ENCODE measurements around the gene NOC4L. TPM values are rescaled to one million over a fixed set of nuclear protein-coding genes. Genes with fewer than 3 reads are reported as not detected.

NOC4L gene
- total RNA-seq, 1 experiment from 2014 or later = 41.4 TPM

DNA sequence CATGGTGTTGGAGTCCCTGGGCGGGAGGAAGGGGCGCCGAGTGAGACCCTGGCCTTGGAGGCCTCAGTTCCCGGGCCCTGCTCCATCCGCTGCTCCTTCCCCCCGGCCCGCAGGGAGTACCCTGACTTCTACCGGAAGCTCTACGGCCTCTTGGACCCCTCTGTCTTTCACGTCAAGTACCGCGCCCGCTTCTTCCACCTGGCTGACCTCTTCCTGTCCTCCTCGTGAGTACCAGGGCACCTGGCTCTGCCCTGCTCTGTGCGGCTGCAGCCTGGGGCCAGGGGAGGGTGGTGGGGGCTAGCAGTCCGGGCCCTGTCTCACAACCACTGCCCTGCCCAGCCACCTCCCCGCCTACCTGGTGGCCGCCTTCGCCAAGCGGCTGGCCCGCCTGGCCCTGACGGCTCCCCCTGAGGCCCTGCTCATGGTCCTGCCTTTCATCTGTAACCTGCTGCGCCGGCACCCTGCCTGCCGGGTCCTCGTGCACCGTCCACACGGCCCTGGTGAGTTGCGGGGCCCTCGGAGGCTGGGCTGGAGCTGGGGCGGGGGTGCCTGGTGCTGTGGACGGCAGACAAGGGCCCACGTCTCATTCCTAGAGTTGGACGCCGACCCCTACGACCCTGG is 7.0 kb downstream of the NOC4L start (continued):
- TF ChIP-seq ZNF138 (CRISPR knock-in tag; conservative IDR thresholded peaks at IDR 0.05) = no peak
- no peak for TF ChIP-seq ELF4 (CRISPR knock-in tag; IDR thresholded peaks at IDR 0.05; ENCODE audit: low read depth)
- TF ChIP-seq, protein P1, sequence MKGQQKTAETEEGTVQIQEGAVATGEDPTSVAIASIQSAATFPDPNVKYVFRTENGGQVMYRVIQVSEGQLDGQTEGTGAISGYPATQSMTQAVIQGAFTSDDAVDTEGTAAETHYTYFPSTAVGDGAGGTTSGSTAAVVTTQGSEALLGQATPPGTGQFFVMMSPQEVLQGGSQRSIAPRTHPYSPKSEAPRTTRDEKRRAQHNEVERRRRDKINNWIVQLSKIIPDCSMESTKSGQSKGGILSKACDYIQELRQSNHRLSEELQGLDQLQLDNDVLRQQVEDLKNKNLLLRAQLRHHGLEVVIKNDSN (CRISPR knock-in tag; IDR thresholded peaks at IDR 0.05) = no peak
- no peak for TF ChIP-seq FOXP1 (CRISPR knock-in tag; IDR thresholded peaks at IDR 0.05; ENCODE audit: borderline replicate concordance)

DNA sequence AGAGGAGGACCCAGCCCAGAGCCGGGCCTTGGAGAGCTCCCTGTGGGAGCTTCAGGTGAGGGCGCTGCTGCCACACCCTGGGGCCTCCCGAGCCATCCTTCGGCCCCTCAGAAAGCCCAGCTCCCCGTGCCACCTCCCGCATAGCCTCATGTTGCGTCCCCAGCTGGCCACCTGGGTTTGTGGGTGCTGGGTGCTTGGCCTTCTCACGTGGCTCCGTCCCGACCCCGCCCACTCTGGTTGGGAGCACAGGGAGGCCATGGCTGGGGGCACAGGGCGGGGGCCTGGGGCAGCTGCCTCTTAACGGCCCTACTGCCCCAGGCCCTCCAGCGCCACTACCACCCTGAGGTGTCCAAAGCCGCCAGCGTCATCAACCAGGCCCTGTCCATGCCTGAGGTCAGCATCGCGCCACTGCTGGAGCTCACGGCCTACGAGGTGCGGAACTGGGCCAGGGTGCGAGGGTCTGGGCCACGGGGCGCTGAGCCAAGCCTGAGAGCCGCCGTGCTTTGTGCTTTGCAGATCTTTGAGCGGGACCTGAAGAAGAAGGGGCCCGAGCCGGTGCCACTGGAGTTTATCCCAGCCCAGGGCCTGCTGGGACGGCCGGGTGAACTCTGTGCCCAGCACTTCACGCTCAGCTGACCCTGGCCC is 7.6 kb downstream of the NOC4L start:
- ChIA-PET POLR2A (no interaction called here), CTCF (interaction anchor here (1.2 kb wide), 1 partner anchor 262 kb away, joined by 5 read pairs; no protein-coding TSS in a partner anchor)
- DNase-seq (ENCODE audit: low spot score) (no peak), ATAC-seq (no peak)
- Mint-ChIP-seq H3K27me3 (ENCODE audit: low read depth) (no peaks in the 10 kb centered on the region), H3K9me3 (no peaks in the 10 kb centered on the region), H3K27ac (no peak overlapping the region), H3K4me1 (no peaks in the 10 kb centered on the region), H3K36me3 (peaks cover 4% of the 10 kb centered on the region; the same call in 1 of the 2 replicates), H3K4me3 (no peak overlapping the region)
- TF ChIP-seq SOX15 (CRISPR knock-in tag; IDR thresholded peaks at IDR 0.05) (no peak), ZNF138 (CRISPR knock-in tag; conservative IDR thresholded peaks at IDR 0.05) (no peak), NFE2L1 (CRISPR knock-in tag; IDR thresholded peaks at IDR 0.05) (no peak), IRF2 (CRISPR knock-in tag; IDR thresholded peaks at IDR 0.05; ENCODE audit: borderline replicate concordance, low read depth) (no peak), GABPB1 (CRISPR knock-in tag; IDR thresholded peaks at IDR 0.05) (no peak), MYBL2 (CRISPR knock-in tag; IDR thresholded peaks at IDR 0.05) (no peak), ELF4 (CRISPR knock-in tag; IDR thresholded peaks at IDR 0.05; ENCODE audit: low read depth) (no peak), FOXK1 (CRISPR knock-in tag; IDR thresholded peaks at IDR 0.05) (no peak)
- TF ChIP-seq, protein P2, sequence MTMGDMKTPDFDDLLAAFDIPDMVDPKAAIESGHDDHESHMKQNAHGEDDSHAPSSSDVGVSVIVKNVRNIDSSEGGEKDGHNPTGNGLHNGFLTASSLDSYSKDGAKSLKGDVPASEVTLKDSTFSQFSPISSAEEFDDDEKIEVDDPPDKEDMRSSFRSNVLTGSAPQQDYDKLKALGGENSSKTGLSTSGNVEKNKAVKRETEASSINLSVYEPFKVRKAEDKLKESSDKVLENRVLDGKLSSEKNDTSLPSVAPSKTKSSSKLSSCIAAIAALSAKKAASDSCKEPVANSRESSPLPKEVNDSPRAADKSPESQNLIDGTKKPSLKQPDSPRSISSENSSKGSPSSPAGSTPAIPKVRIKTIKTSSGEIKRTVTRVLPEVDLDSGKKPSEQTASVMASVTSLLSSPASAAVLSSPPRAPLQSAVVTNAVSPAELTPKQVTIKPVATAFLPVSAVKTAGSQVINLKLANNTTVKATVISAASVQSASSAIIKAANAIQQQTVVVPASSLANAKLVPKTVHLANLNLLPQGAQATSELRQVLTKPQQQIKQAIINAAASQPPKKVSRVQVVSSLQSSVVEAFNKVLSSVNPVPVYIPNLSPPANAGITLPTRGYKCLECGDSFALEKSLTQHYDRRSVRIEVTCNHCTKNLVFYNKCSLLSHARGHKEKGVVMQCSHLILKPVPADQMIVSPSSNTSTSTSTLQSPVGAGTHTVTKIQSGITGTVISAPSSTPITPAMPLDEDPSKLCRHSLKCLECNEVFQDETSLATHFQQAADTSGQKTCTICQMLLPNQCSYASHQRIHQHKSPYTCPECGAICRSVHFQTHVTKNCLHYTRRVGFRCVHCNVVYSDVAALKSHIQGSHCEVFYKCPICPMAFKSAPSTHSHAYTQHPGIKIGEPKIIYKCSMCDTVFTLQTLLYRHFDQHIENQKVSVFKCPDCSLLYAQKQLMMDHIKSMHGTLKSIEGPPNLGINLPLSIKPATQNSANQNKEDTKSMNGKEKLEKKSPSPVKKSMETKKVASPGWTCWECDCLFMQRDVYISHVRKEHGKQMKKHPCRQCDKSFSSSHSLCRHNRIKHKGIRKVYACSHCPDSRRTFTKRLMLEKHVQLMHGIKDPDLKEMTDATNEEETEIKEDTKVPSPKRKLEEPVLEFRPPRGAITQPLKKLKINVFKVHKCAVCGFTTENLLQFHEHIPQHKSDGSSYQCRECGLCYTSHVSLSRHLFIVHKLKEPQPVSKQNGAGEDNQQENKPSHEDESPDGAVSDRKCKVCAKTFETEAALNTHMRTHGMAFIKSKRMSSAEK (CRISPR knock-in tag; IDR thresholded peaks at IDR 0.05; ENCODE audit: borderline replicate concordance) = no peak
- TF ChIP-seq, protein P3, sequence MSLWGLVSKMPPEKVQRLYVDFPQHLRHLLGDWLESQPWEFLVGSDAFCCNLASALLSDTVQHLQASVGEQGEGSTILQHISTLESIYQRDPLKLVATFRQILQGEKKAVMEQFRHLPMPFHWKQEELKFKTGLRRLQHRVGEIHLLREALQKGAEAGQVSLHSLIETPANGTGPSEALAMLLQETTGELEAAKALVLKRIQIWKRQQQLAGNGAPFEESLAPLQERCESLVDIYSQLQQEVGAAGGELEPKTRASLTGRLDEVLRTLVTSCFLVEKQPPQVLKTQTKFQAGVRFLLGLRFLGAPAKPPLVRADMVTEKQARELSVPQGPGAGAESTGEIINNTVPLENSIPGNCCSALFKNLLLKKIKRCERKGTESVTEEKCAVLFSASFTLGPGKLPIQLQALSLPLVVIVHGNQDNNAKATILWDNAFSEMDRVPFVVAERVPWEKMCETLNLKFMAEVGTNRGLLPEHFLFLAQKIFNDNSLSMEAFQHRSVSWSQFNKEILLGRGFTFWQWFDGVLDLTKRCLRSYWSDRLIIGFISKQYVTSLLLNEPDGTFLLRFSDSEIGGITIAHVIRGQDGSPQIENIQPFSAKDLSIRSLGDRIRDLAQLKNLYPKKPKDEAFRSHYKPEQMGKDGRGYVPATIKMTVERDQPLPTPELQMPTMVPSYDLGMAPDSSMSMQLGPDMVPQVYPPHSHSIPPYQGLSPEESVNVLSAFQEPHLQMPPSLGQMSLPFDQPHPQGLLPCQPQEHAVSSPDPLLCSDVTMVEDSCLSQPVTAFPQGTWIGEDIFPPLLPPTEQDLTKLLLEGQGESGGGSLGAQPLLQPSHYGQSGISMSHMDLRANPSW (CRISPR knock-in tag; conservative IDR thresholded peaks at IDR 0.05; ENCODE audit: low read depth) = no peak
- TF ChIP-seq, protein P4, sequence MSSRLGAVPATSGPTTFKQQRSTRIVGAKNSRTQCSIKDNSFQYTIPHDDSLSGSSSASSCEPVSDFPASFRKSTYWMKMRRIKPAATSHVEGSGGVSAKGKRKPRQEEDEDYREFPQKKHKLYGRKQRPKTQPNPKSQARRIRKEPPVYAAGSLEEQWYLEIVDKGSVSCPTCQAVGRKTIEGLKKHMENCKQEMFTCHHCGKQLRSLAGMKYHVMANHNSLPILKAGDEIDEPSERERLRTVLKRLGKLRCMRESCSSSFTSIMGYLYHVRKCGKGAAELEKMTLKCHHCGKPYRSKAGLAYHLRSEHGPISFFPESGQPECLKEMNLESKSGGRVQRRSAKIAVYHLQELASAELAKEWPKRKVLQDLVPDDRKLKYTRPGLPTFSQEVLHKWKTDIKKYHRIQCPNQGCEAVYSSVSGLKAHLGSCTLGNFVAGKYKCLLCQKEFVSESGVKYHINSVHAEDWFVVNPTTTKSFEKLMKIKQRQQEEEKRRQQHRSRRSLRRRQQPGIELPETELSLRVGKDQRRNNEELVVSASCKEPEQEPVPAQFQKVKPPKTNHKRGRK (CRISPR knock-in tag; IDR thresholded peaks at IDR 0.05; ENCODE audit: borderline replicate concordance) = no peak
- TF ChIP-seq, protein P5, sequence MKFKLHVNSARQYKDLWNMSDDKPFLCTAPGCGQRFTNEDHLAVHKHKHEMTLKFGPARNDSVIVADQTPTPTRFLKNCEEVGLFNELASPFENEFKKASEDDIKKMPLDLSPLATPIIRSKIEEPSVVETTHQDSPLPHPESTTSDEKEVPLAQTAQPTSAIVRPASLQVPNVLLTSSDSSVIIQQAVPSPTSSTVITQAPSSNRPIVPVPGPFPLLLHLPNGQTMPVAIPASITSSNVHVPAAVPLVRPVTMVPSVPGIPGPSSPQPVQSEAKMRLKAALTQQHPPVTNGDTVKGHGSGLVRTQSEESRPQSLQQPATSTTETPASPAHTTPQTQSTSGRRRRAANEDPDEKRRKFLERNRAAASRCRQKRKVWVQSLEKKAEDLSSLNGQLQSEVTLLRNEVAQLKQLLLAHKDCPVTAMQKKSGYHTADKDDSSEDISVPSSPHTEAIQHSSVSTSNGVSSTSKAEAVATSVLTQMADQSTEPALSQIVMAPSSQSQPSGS (CRISPR knock-in tag; IDR thresholded peaks at IDR 0.05; ENCODE audit: borderline replicate concordance, low read depth) = no peak
- TF ChIP-seq, protein P6, sequence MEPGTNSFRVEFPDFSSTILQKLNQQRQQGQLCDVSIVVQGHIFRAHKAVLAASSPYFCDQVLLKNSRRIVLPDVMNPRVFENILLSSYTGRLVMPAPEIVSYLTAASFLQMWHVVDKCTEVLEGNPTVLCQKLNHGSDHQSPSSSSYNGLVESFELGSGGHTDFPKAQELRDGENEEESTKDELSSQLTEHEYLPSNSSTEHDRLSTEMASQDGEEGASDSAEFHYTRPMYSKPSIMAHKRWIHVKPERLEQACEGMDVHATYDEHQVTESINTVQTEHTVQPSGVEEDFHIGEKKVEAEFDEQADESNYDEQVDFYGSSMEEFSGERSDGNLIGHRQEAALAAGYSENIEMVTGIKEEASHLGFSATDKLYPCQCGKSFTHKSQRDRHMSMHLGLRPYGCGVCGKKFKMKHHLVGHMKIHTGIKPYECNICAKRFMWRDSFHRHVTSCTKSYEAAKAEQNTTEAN (CRISPR knock-in tag; IDR thresholded peaks at IDR 0.05) = no peak
